Right lobe of liver (tissue), 4 donors: ENCODE measurements around the gene GRIN2A.

Source experiments
- CTCF ChIP-seq, 4 donors: fragments of 200-600 bp in 3 of 4; fragments of 450-650 bp in 1 of 4; IDR thresholded peaks; one replicate each; pipeline versions ENCODE4 v1.5.1 to v1.8.0; 2016 to 2022; ENCODE audit warnings: antibody characterized with exemption in 4 of 4, mild to moderate bottlenecking in 2 of 4
- POLR2A ChIP-seq: fragments of 450-650 bp; IDR thresholded peaks from one replicate; pipeline ENCODE4 v1.6.1; 2017; ENCODE audit warnings: antibody characterized with exemption, mild to moderate bottlenecking
- donor health status: DM: no; HTN: no; CAD: no.
- donor health status: DM: no; HTN: no; CAD: no.
- donor health status: DM: no; HTN: yes; CAD: no.

GRCh38 chr16:9808210-9808609, 374.0 kb downstream of the GRIN2A start:
- TF ChIP-seq POLR2A: no peak
- no peak for TF ChIP-seq CTCF (IDR thresholded peaks at IDR 0.05)
